HTR-8/SVneo (cell line): ENCODE results near the gene CHIC1.
"Not testable (repeated sequence)": the region's sequence is repeated elsewhere in the genome, so short reads cannot be mapped to it uniquely, and the experiment has no call there.

Source experiments
- DNase-seq: peaks from one replicate; pipeline ENCODE4 v3.0.0; 2011; ENCODE audit warnings: low spot score, mixed read lengths; ENCODE audit not compliant: insufficient read length
- FAIRE-seq: peaks from 2 replicates; lab custom pipeline; 2011; peaks lifted over from hg19 to GRCh38; lab: Jason Lieb, UNC

Gene CHIC1

GRCh38 chrX:73562984-73563737 is at the start of gene CHIC1:
Gene CHIC1 (plus strand): TSS chrX:73563197. CDS start chrX:73563285, 88 bp downstream.
- peak; percentile 99 for FAIRE-seq
- DNase-seq: peak; percentile 84

- FAIRE-seq, DNase-seq: not testable (repeated sequence)
These were observed 40.2 kb upstream of the CHIC1 start for GRCh38 chrX:73522823-73523222.

GRCh38 chrX:73524906-73525305 is 38.1 kb upstream of the CHIC1 start:
- no peak for DNase-seq
- FAIRE-seq: peak; percentile 42

GRCh38 chrX:73525928-73526690 is 36.9 kb upstream of the CHIC1 start:
- no peak for DNase-seq
- FAIRE-seq: no peak

GRCh38 chrX:73531655-73532054 is 31.3 kb upstream of the CHIC1 start:
- not testable (repeated sequence) for DNase-seq, FAIRE-seq

- no peak for FAIRE-seq
- no peak for DNase-seq
These were observed 6.8 kb upstream of the CHIC1 start for GRCh38 chrX:73556159-73556558.

- FAIRE-seq: peak; percentile 23
- DNase-seq: no peak
These were observed 1.2 kb upstream of the CHIC1 start for GRCh38 chrX:73561801-73562200.

- no peak for FAIRE-seq
- no peak for DNase-seq
These were observed 539 bp upstream of the CHIC1 start for GRCh38 chrX:73562458-73562857.

- FAIRE-seq: peak; percentile 36
These were observed 706 bp downstream of the CHIC1 start for GRCh38 chrX:73563738-73564068.

GRCh38 chrX:73577361-73577760 is 14.4 kb downstream of the CHIC1 start:
- FAIRE-seq: no peak

More at GRCh38 chrX:73563738-73564068, 706 bp downstream of the CHIC1 start:
- DNase-seq: no peak

GRCh38 chrX:73581002-73581628 is 18.1 kb downstream of the CHIC1 start:
- FAIRE-seq (no peak), DNase-seq (no peak)

More at GRCh38 chrX:73577361-73577760, 14.4 kb downstream of the CHIC1 start:
- no peak for DNase-seq

GRCh38 chrX:73597758-73598157 is 34.8 kb downstream of the CHIC1 start:
- DNase-seq, FAIRE-seq: not testable (repeated sequence)

- DNase-seq (no peak), FAIRE-seq (no peak)
These were observed 52.0 kb downstream of the CHIC1 start for GRCh38 chrX:73615022-73615421.

GRCh38 chrX:73641669-73642068 is 78.7 kb downstream of the CHIC1 start:
- DNase-seq, FAIRE-seq: not testable (repeated sequence)

GRCh38 chrX:73647212-73647611 is 84.2 kb downstream of the CHIC1 start:
- DNase-seq (no peak), FAIRE-seq (no peak)

GRCh38 chrX:73647632-73648322 is 84.8 kb downstream of the CHIC1 start:
- FAIRE-seq (no peak), DNase-seq (no peak)

- not testable (repeated sequence) for DNase-seq, FAIRE-seq
These were observed 98.3 kb downstream of the CHIC1 start for GRCh38 chrX:73661322-73661721.

GRCh38 chrX:73668779-73669178 is 105.8 kb downstream of the CHIC1 start:
- DNase-seq: no peak
- FAIRE-seq: no peak

- DNase-seq (no peak), FAIRE-seq (no peak)
These were observed 118.4 kb downstream of the CHIC1 start for GRCh38 chrX:73681408-73681807.

GRCh38 chrX:73683236-73683859 is 120.4 kb downstream of the CHIC1 start:
- DNase-seq: no peak
- FAIRE-seq: no peak
